HG03095 (cell line): ENCODE measurements around the gene GOLGA6C.
"Not testable (repeated sequence)": the region's sequence is repeated elsewhere in the genome, so short reads cannot be mapped to it uniquely, and the experiment has no call there.

Source experiments
- ATAC-seq: cut with Tn5 transposase; IDR thresholded peaks from one replicate; pipeline ENCODE4 v1.9.1; 2021; ENCODE audit warnings: moderate library complexity; ENCODE audit not compliant: unreplicated experiment

Gene GOLGA6C

DNA sequence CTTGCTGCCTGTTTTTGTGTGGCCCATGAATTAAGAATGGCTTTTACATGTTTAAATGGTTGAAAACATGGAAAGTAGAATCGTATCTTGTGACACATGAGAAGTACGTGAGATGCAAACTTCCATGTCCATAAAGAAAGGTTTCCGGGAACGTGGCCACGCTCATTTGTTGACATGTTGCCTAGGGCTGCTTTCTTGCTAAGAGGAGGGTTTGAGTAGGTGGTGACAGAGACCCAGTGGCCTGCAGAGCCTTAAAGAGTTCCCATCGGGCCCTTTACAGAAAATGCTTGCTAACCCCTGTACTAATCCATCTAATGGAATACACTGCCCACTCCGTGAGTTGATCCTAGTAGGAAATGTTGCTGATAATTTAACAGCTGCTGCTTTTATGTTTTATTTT, 31.0 kb upstream of the GOLGA6C start:
- ATAC-seq, result not testable (repeated sequence)

DNA sequence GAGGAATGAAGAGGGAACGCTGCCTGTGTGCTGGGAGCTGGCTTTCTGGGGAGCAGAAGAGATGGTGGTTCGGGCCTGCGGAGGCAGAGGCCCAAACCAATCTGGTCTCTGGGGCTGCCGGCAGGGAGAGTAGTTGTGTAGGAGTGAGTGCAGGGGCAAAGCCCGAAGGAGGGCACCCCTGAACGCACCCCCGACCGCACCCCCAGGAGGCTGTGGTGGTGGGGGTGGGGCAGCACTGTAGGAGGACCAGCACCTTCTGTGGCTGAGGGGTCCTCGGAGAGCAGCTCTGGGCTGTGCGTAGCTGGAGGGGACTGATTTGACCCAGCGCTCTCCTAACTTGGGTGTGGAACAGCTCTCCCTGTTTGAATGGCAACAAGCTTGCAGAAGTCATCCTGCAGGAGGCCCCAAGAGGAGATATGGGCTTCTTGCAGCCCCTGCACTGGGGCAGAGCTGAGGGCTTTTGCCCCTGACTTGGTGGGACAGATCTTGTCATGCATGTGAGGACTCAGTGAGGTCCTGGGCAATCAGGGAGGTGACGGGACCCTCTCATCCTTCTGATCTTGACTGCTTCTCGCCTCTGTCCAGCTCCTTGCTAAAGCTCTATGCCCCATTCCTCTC, 30.4 kb upstream of the GOLGA6C start:
- ATAC-seq, result no peak

DNA sequence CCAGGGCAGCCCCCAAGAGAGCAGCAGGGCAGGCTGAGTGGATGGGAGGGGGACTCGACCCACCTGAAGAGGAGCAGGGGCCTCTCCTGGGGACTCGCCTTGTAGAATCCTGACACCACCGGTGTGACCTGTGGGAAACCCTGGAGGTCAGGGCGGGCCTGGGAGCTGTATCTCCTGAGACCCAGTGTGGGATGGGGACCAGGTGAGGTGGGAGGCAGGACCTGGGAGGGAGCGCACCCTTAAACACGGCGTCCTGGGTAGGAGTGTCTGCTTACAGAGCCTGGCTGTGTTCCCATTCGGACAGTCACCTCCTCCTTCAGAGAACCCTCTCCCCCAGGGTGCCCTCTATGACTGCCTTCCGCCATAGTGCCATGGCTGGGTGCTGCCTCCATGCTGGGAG, 29.3 kb upstream of the GOLGA6C start:
- no peak for ATAC-seq

DNA sequence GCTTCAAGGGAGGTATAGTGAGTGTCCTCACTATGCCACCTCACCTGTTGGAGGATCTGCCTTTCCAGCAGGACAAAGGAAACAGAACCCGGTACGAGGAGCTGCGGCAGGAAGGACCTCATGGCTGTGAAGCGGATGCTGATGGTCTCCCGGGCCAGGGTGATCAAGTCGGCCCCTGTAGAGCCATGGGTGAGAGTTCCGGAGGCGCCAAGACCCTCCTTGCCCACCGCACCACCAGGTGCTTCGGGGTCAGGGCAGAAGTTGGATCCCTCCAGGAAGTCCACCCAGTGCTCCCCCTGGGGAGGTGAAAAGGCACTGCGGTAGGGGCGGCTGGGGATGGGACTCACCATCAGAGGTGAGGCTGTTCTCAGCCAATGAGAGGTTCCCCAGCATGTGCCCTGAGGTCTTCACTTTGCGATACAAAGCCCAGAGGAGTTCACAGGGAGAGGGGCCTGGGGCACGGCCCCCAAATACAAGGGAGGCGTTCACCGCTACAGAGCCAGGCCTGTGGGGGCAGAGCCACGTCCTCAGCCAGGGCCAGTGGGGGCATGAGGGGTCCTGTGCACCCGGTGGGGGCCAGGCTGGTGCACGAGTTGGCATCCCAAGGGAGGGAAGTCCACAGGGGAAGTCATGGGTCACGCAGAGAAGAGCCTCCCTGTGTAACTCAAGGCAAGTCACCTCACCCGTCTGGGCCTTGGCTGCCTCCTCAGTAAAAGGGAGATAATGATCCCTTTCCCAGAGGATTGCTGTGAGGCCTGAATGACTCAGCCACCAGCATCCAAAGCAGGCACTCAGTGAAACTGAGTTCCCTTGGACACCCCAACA, 28.7 kb upstream of the GOLGA6C start:
- no peak for ATAC-seq

DNA sequence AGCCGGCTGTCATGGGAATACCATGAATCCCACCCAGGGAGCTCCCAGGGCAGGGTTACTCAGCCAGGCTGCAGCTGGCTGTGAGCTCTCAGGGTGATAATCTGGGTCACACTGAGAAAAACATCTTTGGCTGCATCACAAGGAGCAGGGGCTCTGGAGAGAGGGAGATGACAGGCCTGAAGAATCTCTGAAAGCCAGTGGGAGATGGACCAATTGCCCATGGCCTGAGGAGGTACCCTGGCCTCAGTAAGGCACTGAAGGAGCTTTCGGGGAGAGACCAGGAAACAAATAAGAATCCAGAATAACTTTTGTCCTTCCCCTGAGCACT, 28.2 kb upstream of the GOLGA6C start:
- ATAC-seq, result no peak

- no peak for ATAC-seq
Measured at GRCh38 chr15:75230551-75231371, 27.4 kb upstream of the GOLGA6C start.

DNA sequence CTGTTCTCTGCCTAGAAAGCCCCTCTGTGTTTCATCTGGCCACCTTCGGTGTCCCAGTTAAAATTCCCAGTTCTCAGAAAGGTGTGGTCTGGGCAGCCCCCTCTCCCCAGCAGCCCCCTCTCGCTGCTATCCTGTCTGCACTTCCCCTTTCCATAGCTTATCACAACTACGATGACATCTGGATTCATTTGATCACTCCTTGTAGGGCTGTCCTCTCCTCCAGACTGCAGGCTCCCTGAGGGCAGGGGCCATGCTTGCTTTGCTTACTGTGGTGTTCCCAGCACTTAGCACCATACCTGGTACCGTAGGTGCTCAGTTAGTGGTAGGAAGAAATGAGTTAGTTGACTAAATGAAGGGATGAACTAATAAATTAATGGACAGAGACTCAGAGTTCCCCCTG, 26.3 kb upstream of the GOLGA6C start:
- no peak for ATAC-seq

GRCh38 chr15:75232252-75232813, 25.8 kb upstream of the GOLGA6C start:
- ATAC-seq, result no peak

DNA sequence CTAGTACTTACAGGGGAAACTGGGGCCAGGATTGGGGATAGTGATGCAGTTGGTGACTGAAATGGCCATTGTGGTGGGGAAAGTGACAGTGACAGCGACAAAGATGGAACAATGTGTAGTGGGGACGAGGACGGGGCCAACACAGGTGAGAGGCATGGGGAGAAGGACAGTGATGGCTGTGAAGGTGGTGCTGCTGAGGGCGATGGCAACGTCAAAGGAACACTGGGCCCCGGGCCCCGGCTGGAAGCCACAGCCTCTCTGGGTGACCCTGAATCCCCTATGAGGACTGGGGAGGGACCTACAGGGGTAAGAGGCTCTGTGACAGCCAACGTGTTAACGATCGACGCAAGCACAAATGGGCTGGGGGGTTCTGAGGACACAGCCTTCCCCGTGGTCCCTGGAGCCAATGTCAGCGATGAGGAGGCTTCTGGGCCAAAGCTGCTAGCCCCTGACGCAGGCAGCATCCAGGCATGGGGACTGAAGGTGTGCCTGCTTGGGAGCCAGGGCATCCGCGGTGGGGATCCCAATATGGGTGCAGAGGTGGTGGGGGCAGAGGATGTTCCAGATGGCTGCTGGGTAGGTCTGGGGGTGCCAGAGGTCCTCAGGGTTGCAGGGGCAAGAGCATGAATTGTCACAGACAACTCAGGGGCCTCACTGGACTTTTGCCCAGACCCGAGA, 25.2 kb upstream of the GOLGA6C start:
- ATAC-seq, result no peak

DNA sequence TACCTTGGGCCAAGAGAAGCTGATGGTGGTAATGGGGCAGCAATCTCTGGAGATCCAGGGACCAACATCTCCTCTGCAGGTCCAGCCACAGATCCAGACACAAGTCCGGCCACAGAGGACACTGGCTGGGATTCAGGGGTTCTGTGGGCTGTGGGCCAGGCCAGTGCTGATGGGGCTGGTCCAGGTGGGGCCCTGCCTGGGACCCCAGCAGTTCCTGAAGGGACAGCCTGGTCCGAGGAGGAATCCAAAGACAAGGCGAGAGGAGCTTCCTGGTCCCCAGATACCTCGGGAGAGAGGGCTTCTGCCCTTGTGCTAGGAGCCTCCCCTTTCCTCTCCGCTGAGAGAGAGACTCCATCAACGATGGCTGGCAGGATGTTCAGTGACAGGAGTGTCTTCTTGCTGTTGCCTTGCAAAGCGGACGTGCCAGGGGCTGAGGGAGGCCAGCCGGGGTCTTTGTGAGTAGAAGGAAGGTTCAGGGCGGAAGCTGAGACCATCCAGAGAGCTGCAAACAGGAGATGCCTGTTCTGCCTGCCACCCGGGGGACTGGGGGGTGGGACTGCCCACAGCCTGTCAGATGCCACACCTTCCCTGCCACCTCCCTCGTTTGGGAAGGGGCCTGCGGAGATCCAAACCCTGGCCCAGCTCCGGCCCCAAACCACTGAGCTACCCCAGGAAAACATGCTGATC, 24.5 kb upstream of the GOLGA6C start:
- no peak for ATAC-seq

DNA sequence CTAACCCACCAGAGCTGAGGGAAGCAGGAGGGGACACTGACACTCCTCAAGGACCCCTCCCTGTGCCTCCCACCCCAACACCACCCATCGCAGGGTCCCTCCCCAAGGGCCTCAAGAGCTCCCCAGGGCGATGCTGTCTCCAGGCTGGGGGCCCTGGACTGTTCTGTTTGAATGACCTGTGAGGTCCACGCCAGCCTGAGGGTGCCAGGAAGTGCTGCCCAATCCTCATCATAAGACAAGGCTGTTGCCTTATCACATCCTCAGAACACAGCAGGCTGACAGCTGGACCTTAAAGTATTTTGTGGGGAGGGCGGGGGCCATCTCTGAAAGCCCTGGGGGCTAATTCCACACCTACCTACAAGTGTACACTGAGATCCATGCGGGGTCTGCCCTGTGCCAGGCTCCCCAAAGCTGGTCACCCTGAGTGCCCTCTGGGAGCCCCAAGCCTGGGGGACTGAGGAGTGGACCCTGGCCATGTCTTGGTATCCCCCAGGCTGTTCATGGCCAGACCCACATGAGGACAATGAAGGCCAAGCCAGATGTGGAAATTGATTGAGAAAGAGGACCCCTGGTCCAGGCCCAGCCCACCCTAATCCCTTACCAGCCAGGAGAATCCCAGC, 23.8 kb upstream of the GOLGA6C start:
- no peak for ATAC-seq

DNA sequence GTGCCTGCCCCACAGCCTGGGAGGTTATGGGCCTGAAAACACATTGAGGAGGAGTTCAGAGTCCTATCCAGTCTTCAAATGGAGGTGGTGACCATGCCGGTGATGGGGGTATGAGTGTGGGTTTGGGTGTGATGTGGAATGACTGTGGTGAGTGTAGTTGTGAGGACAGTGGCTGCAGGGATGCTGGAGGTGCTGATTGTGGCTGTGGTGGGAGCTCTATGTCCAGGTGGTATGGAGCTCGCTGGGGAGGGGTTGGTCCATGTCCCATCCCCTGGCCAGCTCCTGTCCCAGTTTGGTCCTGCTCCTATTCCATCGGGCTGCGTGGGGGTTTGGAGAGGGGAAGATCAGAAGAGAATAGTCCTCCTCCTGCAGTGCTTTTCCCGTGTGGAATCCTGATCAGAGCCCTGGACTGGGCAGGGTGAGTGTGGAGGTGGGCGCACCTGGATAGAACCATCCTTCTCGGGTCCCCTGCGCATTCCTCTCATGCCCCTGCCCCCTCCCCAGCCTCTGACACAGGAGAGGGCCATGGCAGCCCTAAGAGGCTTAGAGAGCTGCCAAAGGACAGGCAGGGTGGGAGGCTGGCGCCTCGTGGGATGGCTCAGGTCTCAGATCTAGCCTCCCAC, 23.0 kb upstream of the GOLGA6C start:
- ATAC-seq, result no peak

DNA sequence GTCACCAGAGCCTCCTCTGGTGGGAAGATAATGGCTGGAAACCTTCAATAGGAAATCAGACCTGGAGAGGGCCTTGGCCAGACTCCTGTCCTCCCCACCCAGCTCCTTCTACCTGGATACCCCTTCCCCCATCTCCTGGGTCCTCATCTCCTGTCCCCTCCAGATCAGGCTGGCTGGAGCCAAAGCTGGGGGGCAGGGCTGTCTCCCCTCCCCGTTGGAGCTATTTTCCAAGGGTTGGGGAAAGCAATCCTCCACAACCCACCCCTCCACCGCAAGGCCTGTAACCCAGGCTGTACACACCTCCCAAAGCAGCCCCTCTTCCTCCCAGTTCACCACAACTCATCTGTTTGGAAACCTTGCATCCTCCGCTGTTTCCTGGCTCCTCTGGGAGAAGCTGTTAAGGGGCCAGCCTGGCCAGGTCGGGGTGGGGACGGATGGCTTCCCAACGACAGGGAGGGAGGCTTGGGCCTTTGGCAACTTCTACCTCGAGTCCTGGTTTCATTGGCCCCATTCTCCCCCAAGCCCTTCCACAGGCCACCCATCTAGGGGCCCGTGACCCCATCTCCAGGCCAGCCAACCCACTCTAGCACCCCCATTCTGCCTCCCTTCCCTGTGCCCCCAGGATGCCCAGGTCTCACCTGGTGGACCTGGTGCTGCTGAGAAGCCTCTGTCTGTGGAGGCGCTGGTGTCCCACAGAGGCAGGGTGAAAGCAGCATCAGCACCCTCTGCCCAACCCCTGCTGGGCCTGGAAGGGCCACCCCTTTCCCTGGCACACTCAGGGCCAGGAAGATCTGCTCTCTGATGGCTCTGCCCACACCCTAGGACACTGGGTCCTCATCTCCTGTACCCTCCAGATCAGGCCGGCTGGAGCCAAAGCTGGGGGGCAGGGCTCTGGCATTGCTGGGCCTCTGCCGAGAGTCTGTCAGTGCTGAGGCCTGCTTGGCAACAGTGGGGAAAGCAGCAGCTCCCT, 22.1 kb upstream of the GOLGA6C start:
- no peak for ATAC-seq

- ATAC-seq, result no peak
Measured at GRCh38 chr15:75237316-75237982, 20.7 kb upstream of the GOLGA6C start.

DNA sequence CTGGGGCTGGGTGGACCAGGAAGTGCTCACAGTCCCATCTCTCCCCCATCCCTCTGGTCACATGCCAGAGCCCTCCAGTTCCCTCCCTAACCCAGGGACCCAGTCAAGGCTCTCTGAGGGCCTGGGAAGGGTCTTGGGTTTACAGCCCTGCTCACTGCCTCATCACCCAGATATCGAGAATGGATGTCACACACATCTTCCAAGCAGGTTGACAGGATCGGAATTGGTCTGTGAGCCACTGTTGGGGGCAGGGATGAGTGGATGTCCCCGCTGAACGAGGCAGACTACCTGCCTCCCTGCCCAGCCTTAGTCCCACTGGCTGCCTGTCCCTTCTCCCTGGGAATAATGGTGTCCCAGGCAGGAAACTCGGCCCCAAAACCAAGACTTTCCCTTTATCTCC, 20.0 kb upstream of the GOLGA6C start:
- no peak for ATAC-seq

GRCh38 chr15:75245741-75246140, 12.4 kb upstream of the GOLGA6C start:
- ATAC-seq, result not testable (repeated sequence)

GRCh38 chr15:75248991-75249390, 9.1 kb upstream of the GOLGA6C start:
- not testable (repeated sequence) for ATAC-seq

DNA sequence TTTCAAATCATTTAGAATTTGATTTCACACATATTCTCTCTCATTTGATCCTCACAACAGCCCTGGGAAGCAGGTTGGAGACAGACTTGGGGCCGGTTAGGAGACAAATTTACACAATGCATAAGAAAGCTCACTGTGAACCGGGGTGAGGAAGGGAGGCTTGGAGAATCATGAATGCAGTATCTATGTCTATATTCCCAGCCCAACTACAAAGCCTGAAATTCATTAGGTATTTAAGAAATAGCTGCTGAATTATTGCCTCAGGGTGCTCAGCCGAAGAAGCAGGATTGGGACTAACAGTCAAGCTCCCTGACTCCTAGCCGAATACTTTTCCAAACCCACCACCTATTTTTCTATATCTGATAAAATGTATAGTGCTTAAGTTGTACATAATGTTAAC, 8.4 kb upstream of the GOLGA6C start:
- no peak for ATAC-seq
